ENCODE measurements around the gene IGF1. TPM values are rescaled to one million over a fixed set of nuclear protein-coding genes. Genes with fewer than 3 reads are reported as not detected.

IGF1 gene
- total RNA-seq, 1 experiment from 2014 or later: 0.42 TPM

DNA sequence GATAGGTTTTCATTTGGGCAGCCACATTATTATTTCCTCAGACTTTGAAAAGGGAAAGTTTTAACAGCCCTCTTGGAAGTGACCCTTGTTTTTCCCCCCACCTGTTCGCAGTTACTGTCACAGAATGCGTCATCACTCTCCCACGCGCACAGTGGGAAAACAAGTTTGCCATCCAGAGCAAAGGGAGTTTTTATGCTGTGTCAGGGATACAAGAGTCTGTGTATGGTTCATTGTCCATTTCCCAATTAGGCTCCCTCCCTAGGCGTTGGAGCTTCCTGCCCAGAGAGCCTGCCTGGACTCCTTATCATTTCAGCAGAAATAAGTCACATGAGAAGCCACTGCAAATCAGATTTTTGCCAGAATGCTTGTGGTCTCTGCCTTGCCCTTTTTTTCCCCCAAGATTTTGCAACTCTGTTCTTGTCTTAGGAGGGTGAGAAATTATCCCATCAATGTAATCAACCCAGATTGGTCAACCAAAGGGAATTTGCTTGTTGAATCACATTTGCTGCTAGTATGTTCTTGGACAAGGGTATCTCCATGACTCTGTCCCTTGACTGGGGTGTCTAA is 104.1 kb downstream of the IGF1 start:
- no peak for TF ChIP-seq SRF (IDR thresholded peaks at IDR 0.05; ENCODE audit: low read depth)
- no peak for TF ChIP-seq SP1 (IDR thresholded peaks at IDR 0.05; ENCODE audit: low read depth)
- no peak for TF ChIP-seq CBX3 (IDR thresholded peaks at IDR 0.05; ENCODE audit: low read depth)
- TF ChIP-seq EGR1 (IDR thresholded peaks at IDR 0.05; ENCODE audit: low read depth): no peak
- no peak for TF ChIP-seq ZNF274 (IDR thresholded peaks at IDR 0.05; ENCODE audit: low read depth, low read length)
- no peak for TF ChIP-seq EZH2 (IDR thresholded peaks at IDR 0.05)
- TF ChIP-seq MAX (IDR thresholded peaks at IDR 0.05): no peak
- TF ChIP-seq POLR2A (IDR thresholded peaks at IDR 0.05; ENCODE audit: borderline replicate concordance, extremely low read depth, insufficient read depth, insufficient read length): no peak
- no peak for TF ChIP-seq ZFX (IDR thresholded peaks at IDR 0.05)
- TF ChIP-seq TCF7L2 (IDR thresholded peaks at IDR 0.05; ENCODE audit: borderline replicate concordance, extremely low read depth, insufficient read depth, insufficient read length): no peak
- Histone ChIP-seq H2AFZ (ENCODE audit: low read depth, low read length, poor library complexity, severe bottlenecking) (no peak overlapping the region), H3K4me3 (replicated peaks in 1 of 2; ENCODE audit: low read depth in 1 of 2, low read length in 2 of 2) (no peak overlapping the region), H4K20me1 (ENCODE audit: insufficient read depth) (no peaks in the 10 kb centered on the region), H3K4me1 (ENCODE audit: control insufficient read depth in 1 of 2, insufficient read depth in 2 of 2, low read length in 2 of 2) (no peaks in the 10 kb centered on the region), H3K4me2 (ENCODE audit: low read length) (no peak overlapping the region), H3K79me2 (ENCODE audit: insufficient read depth, low read length) (no peaks in the 10 kb centered on the region), H3K27me3 (ENCODE audit: insufficient read depth, low read length) (no peaks in the 10 kb centered on the region), H3K9me2 (ENCODE audit: insufficient read depth) (no peaks in the 10 kb centered on the region), H3K36me3 (ENCODE audit: control insufficient read depth in 1 of 2, insufficient read depth in 2 of 2, low read length in 2 of 2) (no peaks in the 10 kb centered on the region), H3K9me3 (ENCODE audit: control insufficient read depth in 1 of 2, insufficient read depth in 1 of 2, low read depth in 1 of 2, low read length in 2 of 2) (no peaks in the 10 kb centered on the region), H3K9ac (ENCODE audit: low read length) (no peak overlapping the region), H3K27ac (ENCODE audit: low read depth, low read length) (no peak overlapping the region)
- ATAC-seq (no peak), DNase-seq (ENCODE audit: low read depth, low spot score) (no peak)
- intact Hi-C loops (cut with micrococcal nuclease): no loop called here
- ChIA-PET CTCF (no interaction called here), POLR2A (no interaction called here), RAD21 (ENCODE audit: low non-redundant PET in 1 of 2, low total read pairs in 2 of 2, uncharacterized antibody in 2 of 2, unreplicated experiment in 2 of 2) (no interaction called here)
- BruUV-seq (replicated peaks): no TSS peak

- no peak overlapping the region for H3K27ac ChIP-seq (ENCODE audit: low read depth, low read length)
- H3K79me2 ChIP-seq (ENCODE audit: insufficient read depth, low read length): no peaks in the 10 kb centered on the region
- H3K4me1 ChIP-seq (ENCODE audit: control insufficient read depth in 1 of 2, insufficient read depth in 2 of 2, low read length in 2 of 2): no peaks in the 10 kb centered on the region
- BruUV-seq (replicated peaks): no TSS peak
- H3K9ac ChIP-seq (ENCODE audit: low read length): no peak overlapping the region
- no peak overlapping the region for H3K4me3 ChIP-seq (replicated peaks in 1 of 2; ENCODE audit: low read depth in 1 of 2, low read length in 2 of 2)
- no peaks in the 10 kb centered on the region for H3K9me3 ChIP-seq (ENCODE audit: control insufficient read depth in 1 of 2, insufficient read depth in 1 of 2, low read depth in 1 of 2, low read length in 2 of 2)
- H4K20me1 ChIP-seq (ENCODE audit: insufficient read depth): no peaks in the 10 kb centered on the region
- ChIA-PET POLR2A (no interaction called here), RAD21 (ENCODE audit: low non-redundant PET in 1 of 2, low total read pairs in 2 of 2, uncharacterized antibody in 2 of 2, unreplicated experiment in 2 of 2) (no interaction called here), CTCF (no interaction called here)
- no peak overlapping the region for H3K4me2 ChIP-seq (ENCODE audit: low read length)
- H3K36me3 ChIP-seq (ENCODE audit: control insufficient read depth in 1 of 2, insufficient read depth in 2 of 2, low read length in 2 of 2): no peaks in the 10 kb centered on the region
- no peak overlapping the region for H2AFZ ChIP-seq (ENCODE audit: low read depth, low read length, poor library complexity, severe bottlenecking)
- H3K27me3 ChIP-seq (ENCODE audit: insufficient read depth, low read length): no peaks in the 10 kb centered on the region
- no peak for TF ChIP-seq YY1 (IDR thresholded peaks at IDR 0.05; ENCODE audit: extremely low read depth, insufficient replicate concordance, low read depth, low read length)
- no peak for TF ChIP-seq POLR2AphosphoS5 (IDR thresholded peaks at IDR 0.05; ENCODE audit: low read depth, low read length)
- no peak for TF ChIP-seq CBX3 (IDR thresholded peaks at IDR 0.05; ENCODE audit: low read depth)
- TF ChIP-seq EGR1 (IDR thresholded peaks at IDR 0.05; ENCODE audit: low read depth): no peak
- TF ChIP-seq EZH2phosphoT487 (IDR thresholded peaks at IDR 0.05; ENCODE audit: borderline replicate concordance): no peak
- no peak for TF ChIP-seq CTCF (IDR thresholded peaks at IDR 0.05 in 2 of 3, conservative IDR thresholded peaks at IDR 0.05 in 1 of 3; ENCODE audit: borderline replicate concordance in 1 of 3, insufficient read depth in 1 of 3, low read depth in 2 of 3, low read length in 2 of 3)
- no peak for TF ChIP-seq ZNF274 (IDR thresholded peaks at IDR 0.05; ENCODE audit: low read depth, low read length)
- no peak for TF ChIP-seq MAX (IDR thresholded peaks at IDR 0.05)
- no peaks in the 10 kb centered on the region for H3K9me2 ChIP-seq (ENCODE audit: insufficient read depth)
- DNase-seq (ENCODE audit: low read depth, low spot score) (no peak), ATAC-seq (no peak)
- intact Hi-C loops (cut with micrococcal nuclease): no loop called here
Observed at GRCh38 chr12:102374190-102374589, 106.2 kb downstream of the IGF1 start.
